ENCODE data around the gene PSMB7.

PSMB7 gene

DNA sequence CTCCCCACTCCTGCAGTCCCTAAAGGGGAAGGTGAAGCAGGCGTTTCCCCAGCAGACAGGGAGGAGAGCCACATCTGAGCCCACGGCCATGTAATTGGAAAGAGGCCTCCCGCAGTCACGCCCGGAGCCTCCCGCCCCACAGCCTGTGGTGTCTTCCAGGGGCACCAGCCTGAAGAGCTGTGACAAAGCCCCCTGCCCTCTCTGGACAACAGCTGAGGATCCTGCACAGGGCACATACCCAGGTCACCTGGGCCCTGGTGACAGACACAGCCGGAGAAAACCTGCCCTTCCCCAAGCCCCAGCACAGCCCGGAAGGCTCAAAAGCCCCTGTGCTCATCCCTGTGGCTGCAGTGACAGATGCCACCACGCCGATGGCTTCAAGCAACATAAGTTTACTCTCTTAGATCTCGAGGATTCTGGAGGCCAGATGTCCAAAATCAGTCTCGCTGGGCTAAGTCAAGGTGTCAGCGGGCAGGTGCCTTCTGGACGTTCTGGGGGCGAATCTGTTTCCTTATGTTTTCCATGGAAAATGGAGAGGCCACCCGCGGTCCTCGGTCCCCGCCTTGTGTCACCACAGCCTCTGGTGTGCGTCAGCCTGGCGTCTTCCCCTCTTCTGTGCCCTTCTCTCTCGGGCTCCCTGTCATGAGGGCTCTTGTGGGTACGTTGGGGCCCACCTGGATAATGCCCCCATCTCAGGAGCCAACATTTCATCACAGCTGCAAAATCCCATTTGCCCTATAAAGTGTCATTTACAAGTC lies 71.5 kb downstream of the PSMB7 start:
- Mint-ChIP-seq H3K27ac (peak overlapping the region; percentile 16), H3K36me3 (peaks cover 77% of the 10 kb centered on the region), H3K27me3 (no peaks in the 10 kb centered on the region)

GRCh38 chr9:124342776-124343485 lies 72.3 kb downstream of the PSMB7 start:
- H3K27ac Mint-ChIP-seq = no peak overlapping the region
- H3K4me1 Mint-ChIP-seq = no peaks in the 10 kb centered on the region
- no peak for ATAC-seq
- no peak overlapping the region for H3K4me3 Mint-ChIP-seq
- no peaks in the 10 kb centered on the region for H3K9me3 Mint-ChIP-seq
- no peaks in the 10 kb centered on the region for H3K27me3 Mint-ChIP-seq
- H3K36me3 Mint-ChIP-seq = peaks cover 77% of the 10 kb centered on the region

More for the DNA sequence above, 71.5 kb downstream of the PSMB7 start:
- Mint-ChIP-seq H3K4me1 (no peaks in the 10 kb centered on the region), H3K4me3 (no peak overlapping the region), H3K9me3 (no peaks in the 10 kb centered on the region)
- ATAC-seq = no peak

DNA sequence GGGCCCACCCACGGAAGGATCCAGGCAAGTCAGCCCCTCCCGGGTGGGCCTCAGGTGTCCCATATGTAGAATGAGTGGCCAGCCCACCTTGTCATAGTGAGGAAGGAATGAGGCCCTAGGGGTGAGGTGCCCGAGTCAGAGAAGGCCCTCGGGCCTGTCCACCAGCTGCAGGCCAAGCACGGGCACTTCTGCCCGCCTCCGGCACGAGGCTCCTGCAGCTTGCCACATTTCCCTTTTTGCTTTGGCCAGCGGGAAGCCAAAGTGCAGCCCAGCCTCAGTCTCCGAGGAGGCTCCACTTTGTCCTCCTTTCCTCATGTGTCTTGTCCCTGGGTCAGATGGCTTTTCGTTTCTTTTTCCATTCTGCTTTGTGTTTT lies 72.9 kb downstream of the PSMB7 start:
- Mint-ChIP-seq H3K4me1 (no peaks in the 10 kb centered on the region), H3K27me3 (no peaks in the 10 kb centered on the region), H3K27ac (no peak overlapping the region), H3K36me3 (peaks cover 77% of the 10 kb centered on the region), H3K4me3 (no peak overlapping the region), H3K9me3 (no peaks in the 10 kb centered on the region)
- no peak for ATAC-seq

- H3K27me3 Mint-ChIP-seq = no peaks in the 10 kb centered on the region
- no peaks in the 10 kb centered on the region for H3K4me1 Mint-ChIP-seq
- peaks cover 77% of the 10 kb centered on the region for H3K36me3 Mint-ChIP-seq
- no peaks in the 10 kb centered on the region for H3K9me3 Mint-ChIP-seq
- peak overlapping the region; percentile 55 for H3K27ac Mint-ChIP-seq
- no peak for ATAC-seq
- no peak overlapping the region for H3K4me3 Mint-ChIP-seq
These were observed 73.6 kb downstream of the PSMB7 start for GRCh38 chr9:124341455-124342170.

DNA sequence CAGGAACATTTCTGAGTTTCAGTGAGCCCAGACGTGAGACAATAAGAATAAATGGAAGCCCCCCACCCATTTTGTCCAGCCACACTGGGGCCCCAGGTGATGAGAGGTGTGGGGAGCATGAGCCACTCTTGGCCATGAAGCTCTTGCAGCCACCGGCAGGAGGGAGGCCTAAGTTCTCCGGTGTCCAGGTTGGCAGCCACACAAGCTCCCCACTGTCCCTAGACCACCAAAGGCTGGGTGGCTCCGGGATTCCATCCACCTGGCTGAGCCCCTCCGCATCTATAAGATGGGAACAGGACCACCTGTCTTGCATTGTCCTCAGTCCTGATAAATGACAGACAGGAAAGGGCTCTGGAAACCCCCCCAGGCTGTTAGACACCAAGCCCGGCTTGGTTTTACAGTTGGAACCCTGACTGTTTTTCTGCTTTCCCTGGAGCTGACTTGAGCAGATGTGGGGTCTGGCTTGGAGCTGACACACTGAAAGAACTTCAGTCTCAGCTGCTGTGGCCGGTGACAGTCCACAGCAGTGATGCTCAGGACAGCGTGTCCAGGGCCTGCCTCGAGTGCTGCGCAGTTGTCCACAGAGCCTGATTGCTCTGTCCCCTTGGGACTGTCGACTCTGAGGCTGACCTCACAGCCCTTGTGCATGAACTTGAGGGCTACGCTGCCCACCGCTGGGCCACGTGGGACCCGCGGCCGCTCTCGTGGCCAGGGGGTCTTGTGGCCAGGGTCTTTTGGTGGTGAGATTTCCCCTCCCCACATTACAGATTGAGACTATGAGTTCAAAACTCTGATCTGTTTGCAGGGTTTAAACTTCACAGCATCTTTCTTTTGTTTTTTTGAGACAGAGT lies 74.8 kb downstream of the PSMB7 start:
- H3K27ac Mint-ChIP-seq = peak overlapping the region; percentile 55
- H3K27me3 Mint-ChIP-seq = no peaks in the 10 kb centered on the region
- H3K36me3 Mint-ChIP-seq = peaks cover 83% of the 10 kb centered on the region
- H3K4me1 Mint-ChIP-seq = no peaks in the 10 kb centered on the region
- no peak for ATAC-seq
- no peak overlapping the region for H3K4me3 Mint-ChIP-seq
- H3K9me3 Mint-ChIP-seq = no peaks in the 10 kb centered on the region

GRCh38 chr9:124339603-124340146 lies 75.6 kb downstream of the PSMB7 start:
- ATAC-seq = no peak

DNA sequence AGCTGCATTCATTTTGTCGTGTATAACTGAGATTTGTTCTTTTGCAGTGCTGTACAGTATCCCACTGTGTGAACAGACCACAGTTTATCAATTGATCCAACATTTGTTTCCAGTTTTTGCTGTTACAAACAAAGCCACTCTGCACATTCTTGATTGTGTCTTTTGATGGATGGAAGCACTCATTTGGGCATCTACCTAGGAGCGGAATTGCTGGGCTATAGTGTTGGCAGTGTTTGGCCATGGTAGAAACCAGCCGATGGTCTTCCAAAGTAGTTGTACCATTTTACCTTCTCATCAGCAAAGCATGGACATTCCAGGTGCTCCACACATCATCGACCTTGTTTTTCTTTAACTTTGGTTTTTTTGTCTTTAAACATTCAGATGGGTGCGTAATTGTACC lies 77.7 kb downstream of the PSMB7 start:
- no peaks in the 10 kb centered on the region for H3K9me3 Mint-ChIP-seq
- H3K27me3 Mint-ChIP-seq = no peaks in the 10 kb centered on the region
- no peak overlapping the region for H3K27ac Mint-ChIP-seq
- no peaks in the 10 kb centered on the region for H3K4me1 Mint-ChIP-seq
- H3K36me3 Mint-ChIP-seq = peaks cover 93% of the 10 kb centered on the region
- no peak overlapping the region for H3K4me3 Mint-ChIP-seq
- ATAC-seq = no peak

More at GRCh38 chr9:124339603-124340146, 75.6 kb downstream of the PSMB7 start:
- no peaks in the 10 kb centered on the region for H3K27me3 Mint-ChIP-seq
- no peak overlapping the region for H3K27ac Mint-ChIP-seq
- peaks cover 85% of the 10 kb centered on the region for H3K36me3 Mint-ChIP-seq
- H3K4me1 Mint-ChIP-seq = no peaks in the 10 kb centered on the region
- H3K9me3 Mint-ChIP-seq = no peaks in the 10 kb centered on the region
- H3K4me3 Mint-ChIP-seq = no peak overlapping the region

DNA sequence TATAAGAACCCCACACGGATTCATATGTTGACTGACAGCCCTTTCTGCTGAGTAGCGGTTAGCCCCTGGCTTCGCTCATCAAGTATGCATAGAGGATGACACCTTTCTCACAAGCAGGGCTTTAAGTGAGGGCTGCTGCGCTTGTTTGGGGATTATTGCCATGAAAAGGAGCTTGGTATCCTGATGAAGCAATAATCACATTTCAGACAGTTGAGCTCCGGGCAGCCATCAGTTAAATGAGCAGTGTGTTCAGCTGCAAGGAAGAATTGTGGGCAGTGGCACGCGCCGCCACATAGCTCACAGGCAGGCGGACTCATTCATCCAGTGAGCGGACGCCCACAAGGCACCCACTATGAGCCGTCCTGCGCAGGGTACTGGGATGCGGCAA lies 79.9 kb downstream of the PSMB7 start:
- Mint-ChIP-seq H3K4me1 (no peaks in the 10 kb centered on the region), H3K27me3 (no peaks in the 10 kb centered on the region), H3K9me3 (no peaks in the 10 kb centered on the region), H3K36me3 (peaks cover 83% of the 10 kb centered on the region), H3K4me3 (no peak overlapping the region), H3K27ac (no peak overlapping the region)
- no peak for ATAC-seq

DNA sequence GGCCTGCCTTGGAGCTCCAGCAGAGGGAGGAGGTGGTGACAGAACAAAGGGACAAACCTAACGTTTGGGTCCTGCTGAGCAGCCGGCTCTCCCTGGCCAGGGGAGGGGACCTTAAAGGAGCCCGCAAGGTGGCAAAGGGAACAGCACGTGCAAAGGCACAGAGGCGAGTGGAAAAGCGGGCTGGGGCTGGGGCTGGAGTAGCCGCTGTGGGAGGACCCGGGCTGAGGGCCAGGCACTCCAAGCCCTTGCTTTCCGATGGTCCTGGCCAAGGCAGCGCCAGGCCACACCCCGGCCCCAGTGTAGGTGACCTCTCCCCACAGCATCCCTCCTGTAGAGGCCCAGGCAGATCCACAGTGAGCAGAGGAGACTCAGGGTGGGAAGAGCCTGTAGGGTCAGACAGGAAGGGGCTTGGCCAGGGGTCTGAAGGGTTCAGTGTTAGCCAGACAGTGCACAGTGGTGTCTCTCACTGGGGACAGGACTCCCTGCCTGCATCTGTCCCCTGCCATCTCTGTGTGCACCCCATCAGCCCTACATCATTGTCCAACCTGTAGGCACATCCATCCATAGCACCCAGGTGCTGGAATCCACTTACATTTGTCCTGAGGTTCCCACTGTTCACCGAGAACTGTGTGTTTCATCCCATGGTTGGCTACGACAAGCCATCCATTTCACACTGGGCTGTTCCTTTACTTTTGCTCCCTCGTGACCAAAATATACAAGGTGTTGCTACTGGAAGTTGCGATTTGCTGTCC lies 80.5 kb downstream of the PSMB7 start:
- no peak for ATAC-seq
- Mint-ChIP-seq H3K27me3 (no peaks in the 10 kb centered on the region), H3K36me3 (peaks cover 85% of the 10 kb centered on the region), H3K27ac (no peak overlapping the region), H3K4me1 (no peaks in the 10 kb centered on the region), H3K4me3 (no peak overlapping the region), H3K9me3 (no peaks in the 10 kb centered on the region)

- H3K27ac Mint-ChIP-seq = peak overlapping the region; percentile 40
- H3K9me3 Mint-ChIP-seq = no peaks in the 10 kb centered on the region
- no peak overlapping the region for H3K4me3 Mint-ChIP-seq
- no peak for ATAC-seq
- no peaks in the 10 kb centered on the region for H3K4me1 Mint-ChIP-seq
- peaks cover 76% of the 10 kb centered on the region for H3K36me3 Mint-ChIP-seq
- no peaks in the 10 kb centered on the region for H3K27me3 Mint-ChIP-seq
These were observed 82.1 kb downstream of the PSMB7 start for GRCh38 chr9:124333203-124333579.

DNA sequence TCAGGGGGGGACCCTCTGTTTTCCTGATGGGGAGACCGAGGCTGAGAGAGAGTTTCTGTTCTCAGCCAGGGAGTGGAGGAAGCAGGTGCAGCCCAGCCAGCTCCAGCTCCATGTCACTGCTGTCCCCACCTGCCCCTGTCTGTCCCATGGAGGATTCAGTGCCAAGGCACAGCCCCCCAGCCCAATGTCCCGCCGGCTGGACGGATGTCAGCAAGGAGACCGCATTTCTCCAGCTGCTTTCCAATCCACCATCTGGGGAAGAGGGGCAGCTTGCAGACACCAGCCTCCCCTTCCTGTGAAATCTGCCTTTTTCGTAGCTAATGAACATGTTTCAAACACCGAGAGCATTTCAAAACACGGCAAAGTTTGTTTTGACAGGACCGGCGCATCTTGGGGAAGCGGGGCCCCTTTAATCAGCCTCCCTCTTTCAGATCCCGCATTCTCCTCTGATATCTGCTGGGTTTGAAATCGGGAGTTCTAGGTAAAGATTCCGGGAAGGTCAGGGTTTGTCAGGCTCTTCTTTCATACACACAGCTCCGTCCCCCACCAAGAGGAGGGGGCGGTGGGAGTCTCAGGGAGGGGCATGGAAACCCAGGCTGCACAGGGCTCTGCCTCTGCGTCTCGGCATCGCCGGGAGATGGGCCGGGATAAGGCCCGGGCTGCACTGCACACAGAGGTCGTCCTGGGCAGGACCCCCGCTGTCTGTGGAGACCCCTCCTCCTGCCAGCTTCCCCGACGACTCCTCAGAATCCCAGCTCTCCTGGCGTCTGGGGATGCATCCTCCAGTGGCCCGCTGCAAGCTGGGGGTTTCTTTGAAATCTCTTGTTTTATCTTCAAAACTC lies 82.7 kb downstream of the PSMB7 start:
- H3K4me1 Mint-ChIP-seq = no peaks in the 10 kb centered on the region
- ATAC-seq = no peak
- H3K9me3 Mint-ChIP-seq = no peaks in the 10 kb centered on the region
- H3K4me3 Mint-ChIP-seq = no peak overlapping the region
- H3K27me3 Mint-ChIP-seq = no peaks in the 10 kb centered on the region
- peak overlapping the region; percentile 40 for H3K27ac Mint-ChIP-seq
- peaks cover 76% of the 10 kb centered on the region for H3K36me3 Mint-ChIP-seq

- no peak for ATAC-seq
- Mint-ChIP-seq H3K9me3 (no peaks in the 10 kb centered on the region), H3K27me3 (no peaks in the 10 kb centered on the region), H3K36me3 (peaks cover 73% of the 10 kb centered on the region), H3K4me3 (no peak overlapping the region), H3K27ac (no peak overlapping the region), H3K4me1 (no peaks in the 10 kb centered on the region)
These were observed 83.7 kb downstream of the PSMB7 start for GRCh38 chr9:124331580-124331979.

- no peak overlapping the region for H3K4me3 Mint-ChIP-seq
- no peaks in the 10 kb centered on the region for H3K27me3 Mint-ChIP-seq
- no peak for ATAC-seq
- H3K9me3 Mint-ChIP-seq = no peaks in the 10 kb centered on the region
- H3K36me3 Mint-ChIP-seq = peaks cover 59% of the 10 kb centered on the region
- H3K27ac Mint-ChIP-seq = peak overlapping the region; percentile 47
- peaks cover 6% of the 10 kb centered on the region for H3K4me1 Mint-ChIP-seq
These were observed 85.1 kb downstream of the PSMB7 start for GRCh38 chr9:124330011-124330697.

Data from stimulated activated memory B cell treated with anti-CD40 and anti-IgM and Interleukin-4, amounts not matched to agents 10 μg/mL and 1 μg/mL and 100 μg/mL, for 72 hours (primary cell).